Testis (tissue), 3 donors: ENCODE measurements around the gene VPS16. TPM values are rescaled to one million over a fixed set of nuclear protein-coding genes. Genes with fewer than 3 reads are reported as not detected.

Experiments used
- DNase-seq: peaks from one replicate; pipeline ENCODE4 v3.0.0-alpha.2; 2019
- H3K27ac ChIP-seq, 2 donors: fragments of 200-600 bp; sonication (generic); one replicate each; pipeline ENCODE4 v1.5.1; 2019
- H3K27me3 ChIP-seq: fragments of 200-600 bp; sonication (generic); one replicate; pipeline ENCODE4 v1.5.1; 2019
- H3K36me3 ChIP-seq: fragments of 200-600 bp; sonication (generic); one replicate; pipeline ENCODE4 v1.5.1; 2017; ENCODE audit warnings: low read depth; ENCODE audit errors: missing control alignments
- H3K4me1 ChIP-seq: fragments of 200-600 bp; sonication (generic); one replicate; pipeline ENCODE4 v1.5.1; 2019
- H3K4me3 ChIP-seq, 2 donors: fragments of 200-600 bp; sonication (generic); one replicate each; pipeline ENCODE4 v1.5.1; 2017 to 2019
- H3K9me3 ChIP-seq: fragments of 200-600 bp; sonication (generic); one replicate; pipeline ENCODE4 v1.5.1; 2017
- POLR2A ChIP-seq: fragments of 450-650 bp; IDR thresholded peaks from one replicate; pipeline ENCODE4 v1.6.1; 2017; ENCODE audit warnings: antibody characterized with exemption, mild to moderate bottlenecking, moderate library complexity
- WGBS, 2 donors: methylation state at CpG; one replicate each; pipeline ENCODE4 v1.1.5; 2018; 5-methylcytosine and 5-hydroxymethylcytosine counted together
- intact Hi-C: fragments of 100-400 bp; cut with DNase I; formaldehyde crosslinking; loops from one replicate; pipeline ENCODE4 v1.15.1; 2023; ENCODE audit warnings: low total_unique reads
- polyA plus RNA-seq: library from polyadenylated mRNA; stranded (reverse); fragments of 350-450 nt; fragmentation: Illumina TruSeq; extraction: RNeasy Lipid Tissue Mini Kit (QIAGEN cat#74804); gene quantifications from one replicate; pipeline ENCODE4 v1.2.3, GENCODE V29; 2014; ENCODE audit warnings: low read depth, low replicate concordance; ENCODE audit not compliant: insufficient read depth
- total RNA-seq, 2 donors: library from RNA; depleted of rRNA; stranded (reverse); fragments of >200 nt; gene quantifications; one replicate each; pipeline ENCODE4 v1.2.3, GENCODE V29; 2016
- TF ChIP-seq, protein P1 (sequence below), 3 experiments: fragments of 450-650 bp in 2 of 3; fragments of 200-600 bp in 1 of 3; sonication (generic) in 1 of 3; IDR thresholded peaks; one replicate each; pipeline ENCODE4 v1.5.1; 2016 to 2019; ENCODE audit warnings: antibody characterized with exemption in 3 of 3, mild to moderate bottlenecking in 2 of 3, moderate library complexity in 1 of 3

VPS16 gene
- total and polyA plus RNA-seq, 3 donors from 2014 or later = 24.3 to 31.4 (median 27.3) TPM

DNA sequence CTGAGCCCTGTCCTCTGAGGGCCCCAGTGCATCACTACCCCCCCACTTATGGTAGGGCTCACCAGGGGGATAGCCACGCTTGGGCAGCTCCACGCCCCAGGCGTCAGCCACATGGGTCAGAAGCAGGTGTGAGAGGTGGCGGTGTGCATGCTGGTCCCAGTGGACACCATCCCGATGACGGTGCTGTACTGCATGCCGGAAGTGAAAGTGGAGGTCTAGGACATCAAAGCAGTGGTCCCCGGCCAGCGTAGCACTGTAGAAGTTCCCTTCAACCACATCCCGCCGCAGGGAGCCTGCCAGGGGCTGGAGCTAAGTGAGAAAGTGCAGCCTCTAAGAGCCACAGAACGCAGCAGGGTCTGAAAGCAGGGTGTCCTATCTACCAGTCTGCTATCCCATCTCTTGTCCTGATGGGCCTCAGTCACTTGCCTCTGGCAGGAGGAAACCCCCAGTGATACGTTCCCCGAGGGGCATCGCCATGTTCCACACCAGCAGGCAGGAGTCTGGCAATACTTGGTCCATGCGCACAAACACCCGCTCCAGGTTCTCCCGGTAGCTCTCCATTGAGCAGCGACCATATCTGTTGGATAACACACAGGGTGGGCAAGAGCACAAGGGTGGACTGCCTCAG is 2.3 kb upstream of the VPS16 start:
- WGBS, 2 donors = 94 to 97% methylated on average over 18 to 19 of the region's 19 CpGs
- H3K27me3 ChIP-seq = no peaks in the 10 kb centered on the region
- H3K36me3 ChIP-seq = no peaks in the 10 kb centered on the region
- no peak overlapping the region for H3K27ac ChIP-seq
- H3K9me3 ChIP-seq = no peaks in the 10 kb centered on the region
- H3K4me3 ChIP-seq = no peak overlapping the region
- intact Hi-C loops = no loop called here
- DNase-seq = no peak
- H3K4me1 ChIP-seq = peaks cover 14% of the 10 kb centered on the region
- TF ChIP-seq, protein P1, sequence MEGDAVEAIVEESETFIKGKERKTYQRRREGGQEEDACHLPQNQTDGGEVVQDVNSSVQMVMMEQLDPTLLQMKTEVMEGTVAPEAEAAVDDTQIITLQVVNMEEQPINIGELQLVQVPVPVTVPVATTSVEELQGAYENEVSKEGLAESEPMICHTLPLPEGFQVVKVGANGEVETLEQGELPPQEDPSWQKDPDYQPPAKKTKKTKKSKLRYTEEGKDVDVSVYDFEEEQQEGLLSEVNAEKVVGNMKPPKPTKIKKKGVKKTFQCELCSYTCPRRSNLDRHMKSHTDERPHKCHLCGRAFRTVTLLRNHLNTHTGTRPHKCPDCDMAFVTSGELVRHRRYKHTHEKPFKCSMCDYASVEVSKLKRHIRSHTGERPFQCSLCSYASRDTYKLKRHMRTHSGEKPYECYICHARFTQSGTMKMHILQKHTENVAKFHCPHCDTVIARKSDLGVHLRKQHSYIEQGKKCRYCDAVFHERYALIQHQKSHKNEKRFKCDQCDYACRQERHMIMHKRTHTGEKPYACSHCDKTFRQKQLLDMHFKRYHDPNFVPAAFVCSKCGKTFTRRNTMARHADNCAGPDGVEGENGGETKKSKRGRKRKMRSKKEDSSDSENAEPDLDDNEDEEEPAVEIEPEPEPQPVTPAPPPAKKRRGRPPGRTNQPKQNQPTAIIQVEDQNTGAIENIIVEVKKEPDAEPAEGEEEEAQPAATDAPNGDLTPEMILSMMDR (IDR thresholded peaks at IDR 0.05) = no peak
- no peak for TF ChIP-seq POLR2A

DNA sequence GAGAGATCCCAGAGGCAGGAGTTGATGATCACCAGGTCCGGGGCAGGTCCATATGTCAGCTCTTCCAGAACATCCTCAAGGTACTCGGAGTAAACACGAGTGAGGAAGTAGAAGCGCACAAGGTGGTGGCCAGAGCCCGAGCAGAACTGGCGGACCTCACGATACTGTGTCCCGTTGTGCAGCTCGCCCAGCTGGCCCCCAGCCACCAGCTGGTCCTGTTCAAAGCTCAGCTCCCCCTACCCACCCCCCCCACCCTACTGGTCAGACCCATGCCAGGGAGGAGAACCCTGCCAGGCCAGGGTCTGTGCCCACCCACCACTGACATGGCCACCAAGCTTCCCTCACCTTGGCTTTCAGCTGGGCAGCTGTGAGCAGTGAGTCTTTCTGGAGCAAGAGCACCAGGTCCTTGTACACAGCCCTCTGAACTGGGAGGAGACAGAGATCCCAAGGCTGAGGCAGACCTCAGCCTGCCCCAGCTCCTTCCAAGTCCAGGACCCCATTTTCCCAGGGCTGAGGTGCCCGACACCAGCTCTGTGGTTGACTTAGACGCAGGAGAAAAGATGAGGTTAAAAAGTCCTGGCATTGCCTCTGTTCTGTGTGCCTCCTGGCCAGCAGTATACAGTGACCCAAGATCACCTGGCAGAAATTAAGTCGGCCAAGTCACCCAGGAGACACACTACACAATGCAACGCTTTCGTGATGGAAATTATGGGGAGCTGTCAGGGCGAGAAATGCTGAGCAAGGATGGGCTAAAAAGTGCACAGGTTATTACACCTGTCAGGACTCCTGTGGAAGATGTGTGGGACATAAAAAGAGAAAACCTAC is 1.5 kb upstream of the VPS16 start:
- no peaks in the 10 kb centered on the region for H3K36me3 ChIP-seq
- no peak overlapping the region for H3K4me3 ChIP-seq
- WGBS, 2 donors = 81 to 86% methylated on average over 14 to 15 of the region's 15 CpGs
- H3K4me1 ChIP-seq = peaks cover 14% of the 10 kb centered on the region
- no peak for TF ChIP-seq POLR2A
- TF ChIP-seq, protein P1 (IDR thresholded peaks at IDR 0.05) = no peak
- no peak for DNase-seq
- intact Hi-C loops = no loop called here
- no peak overlapping the region for H3K27ac ChIP-seq
- no peaks in the 10 kb centered on the region for H3K9me3 ChIP-seq
- no peaks in the 10 kb centered on the region for H3K27me3 ChIP-seq

DNA sequence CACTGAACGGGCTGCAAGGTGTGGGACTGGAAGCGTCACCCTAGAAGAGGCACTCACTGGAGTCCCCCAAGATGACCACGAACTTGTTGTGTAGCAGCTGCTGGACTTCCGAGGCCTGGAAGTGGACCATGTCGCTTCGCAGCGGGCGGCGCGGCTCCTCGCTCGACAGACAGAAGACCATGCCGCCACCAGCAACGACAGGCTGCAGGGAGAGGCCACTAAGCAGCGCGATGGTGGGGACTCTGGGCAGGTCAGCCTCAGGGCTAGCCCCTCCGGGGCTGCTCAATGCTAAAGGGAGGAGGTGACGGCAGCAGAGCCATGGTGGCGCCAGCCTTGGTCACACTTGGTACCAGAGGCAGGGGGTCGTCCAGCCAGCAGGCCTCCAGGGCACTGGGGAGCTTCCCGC is 810 bp upstream of the VPS16 start:
- Histone ChIP-seq H3K4me1 (peaks cover 14% of the 10 kb centered on the region), H3K9me3 (no peaks in the 10 kb centered on the region), H3K27ac (no peak overlapping the region), H3K27me3 (no peaks in the 10 kb centered on the region), H3K36me3 (no peaks in the 10 kb centered on the region), H3K4me3 (peak overlapping the region; percentile 89 to 93)
- 54 to 78% methylated on average over 15 to 20 of the region's 21 CpGs for WGBS, 2 donors
- DNase-seq = no peak
- TF ChIP-seq POLR2A = no peak
- TF ChIP-seq, protein P1 (IDR thresholded peaks at IDR 0.05) = no peak
- intact Hi-C loops = no loop called here

DNA sequence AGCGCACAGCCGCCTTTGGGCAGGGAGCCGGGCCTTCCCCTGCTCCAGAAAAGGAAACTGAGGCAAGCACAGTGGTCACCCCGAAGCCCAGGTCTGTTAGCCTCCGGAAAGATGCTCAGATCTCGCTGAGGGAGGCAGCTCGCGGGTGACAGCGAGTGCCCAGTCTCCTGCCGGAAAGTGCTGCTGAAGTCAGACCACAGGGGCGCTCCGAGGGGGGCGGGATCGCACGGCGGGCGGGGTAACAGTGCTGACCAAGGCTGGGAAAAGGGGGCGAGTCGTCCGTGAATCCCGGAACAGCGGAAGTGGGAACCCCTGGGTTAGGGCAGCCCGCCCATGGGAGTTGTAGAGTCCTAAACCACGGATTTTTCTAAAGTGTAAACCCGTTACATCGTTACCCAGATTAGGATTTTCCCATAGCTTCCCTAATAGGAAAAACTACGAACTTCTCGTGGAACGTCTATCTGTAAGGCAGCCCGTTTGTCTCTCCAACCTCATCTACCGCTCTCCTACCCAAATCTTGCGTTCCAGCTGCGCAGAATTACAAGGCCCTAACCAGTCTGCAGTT is 504 bp downstream of the VPS16 start:
- DNase-seq = peak; percentile 73
- H3K4me1 ChIP-seq = peaks cover 14% of the 10 kb centered on the region
- no peaks in the 10 kb centered on the region for H3K9me3 ChIP-seq
- no peaks in the 10 kb centered on the region for H3K27me3 ChIP-seq
- intact Hi-C loops = no loop called here
- peak overlapping the region; percentile 88 to 93 for H3K27ac ChIP-seq
- TF ChIP-seq, protein P1 (IDR thresholded peaks at IDR 0.05) = no peak
- no peak for TF ChIP-seq POLR2A
- peak overlapping the region; percentile 89 to 93 for H3K4me3 ChIP-seq
- no peaks in the 10 kb centered on the region for H3K36me3 ChIP-seq
- WGBS, 2 donors = 1 to 2% methylated on average over 30 to 33 of the region's 33 CpGs
